Activated CD8-positive, alpha-beta T cell treated with anti-CD3 and anti-CD28 coated beads for 36 hours (primary cell): ENCODE measurements around the gene CAPN1. TPM values are rescaled to one million over a fixed set of nuclear protein-coding genes. Genes with fewer than 3 reads are reported as not detected.
"Not testable (repeated sequence)": the region's sequence is repeated elsewhere in the genome, so short reads cannot be mapped to it uniquely, and the experiment has no call there.

Source experiments
- ATAC-seq: fragments of 200-7000 bp; cut with Tn5 transposase; one replicate; pipeline ENCODE4 v1.10.0; 2021; ENCODE audit warnings: mild to moderate bottlenecking, moderate library complexity
- CTCF ChIA-PET: fragments of 350-600 bp; sonication (Branson Sonifier 250); formaldehyde crosslinking; loops from one replicate; lab custom pipeline; 2021; ENCODE audit warnings: antibody characterized with exemption; lab: Charles Lee
- POLR2A ChIA-PET: fragments of 350-600 bp; sonication (Branson Sonifier 250); formaldehyde crosslinking; loops from one replicate; lab custom pipeline; 2021; ENCODE audit warnings: antibody characterized with exemption; lab: Charles Lee
- DNase-seq: peaks from one replicate; pipeline ENCODE4 v3.0.0-alpha.2; 2020
- H3K27ac Mint-ChIP-seq: one replicate; pipeline ENCODE4 v1.8.0; 2021; ENCODE audit warnings: mild to moderate bottlenecking, mixed read lengths
- H3K27me3 Mint-ChIP-seq: one replicate; pipeline ENCODE4 v1.8.0; 2021; ENCODE audit warnings: mixed read lengths
- H3K36me3 Mint-ChIP-seq: one replicate; pipeline ENCODE4 v1.8.0; 2021; ENCODE audit warnings: low read depth, mixed read lengths
- H3K4me1 Mint-ChIP-seq: one replicate; pipeline ENCODE4 v1.8.0; 2021; ENCODE audit warnings: low read depth, mixed read lengths
- H3K4me3 Mint-ChIP-seq: one replicate; pipeline ENCODE4 v1.8.0; 2021; ENCODE audit warnings: mild to moderate bottlenecking, moderate library complexity, mixed read lengths
- H3K9me3 Mint-ChIP-seq: one replicate; pipeline ENCODE4 v1.8.0; 2021; ENCODE audit warnings: mixed read lengths
- intact Hi-C: fragments of 100-400 bp; cut with micrococcal nuclease; formaldehyde crosslinking; loops from one replicate; pipeline ENCODE4 v1.10.0; 2022
- total RNA-seq, 2 experiments: library from RNA; stranded (reverse); gene quantifications; one replicate each; pipeline ENCODE4 v1.2.3, GENCODE V29; 2021
- TF ChIP-seq, protein P1 (sequence below): fragments of 200-600 bp; IDR thresholded peaks from one replicate; pipeline ENCODE4 v1.8.0; 2022; ENCODE audit warnings: antibody characterized with exemption, mild to moderate bottlenecking

Gene CAPN1
- total RNA-seq, 2 experiments from 2014 or later, result 72.6 to 74.7 TPM

DNA sequence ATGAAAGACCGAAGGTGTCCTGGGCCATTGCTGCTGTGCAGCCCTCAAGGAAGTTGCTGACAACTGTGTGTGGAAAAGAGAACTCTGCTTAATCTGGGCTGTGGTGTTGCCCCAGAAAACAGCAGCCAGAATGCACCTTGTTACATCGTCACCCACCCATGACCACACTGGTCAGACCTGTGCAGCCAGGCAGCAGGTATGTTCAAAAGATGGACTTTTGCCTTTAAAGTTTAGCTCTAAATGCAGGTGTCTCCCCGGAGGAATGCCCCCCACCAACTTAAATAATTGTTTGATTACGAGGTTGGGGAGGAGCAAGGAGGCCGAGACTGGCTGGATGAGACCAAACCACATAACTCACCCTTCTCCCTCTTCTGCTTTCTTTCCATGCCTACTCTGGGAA is 64.8 kb downstream of the CAPN1 start:
- CTCF ChIA-PET, result interaction anchor here (1.1 to 6.4 kb wide), 4 partner anchors 21 to 83 kb away, joined by 3 to 34 read pairs (median 7); partner anchors contain the start of gene CDC42EP2
- H3K36me3 Mint-ChIP-seq, result no peaks in the 10 kb centered on the region
- DNase-seq, result no peak
- no peaks in the 10 kb centered on the region for H3K4me1 Mint-ChIP-seq
- POLR2A ChIA-PET, result interaction anchor here (1.1 to 1.6 kb wide), 2 partner anchors 15 to 16 kb away, joined by 3 to 5 read pairs; partner anchors contain the start of gene POLA2
- H3K27me3 Mint-ChIP-seq, result no peaks in the 10 kb centered on the region
- no peak for ATAC-seq
- H3K4me3 Mint-ChIP-seq, result no peak overlapping the region
- no peak overlapping the region for H3K27ac Mint-ChIP-seq
- intact Hi-C loops, result no loop called here
- peaks cover 5% of the 10 kb centered on the region for H3K9me3 Mint-ChIP-seq
- TF ChIP-seq, protein P1, sequence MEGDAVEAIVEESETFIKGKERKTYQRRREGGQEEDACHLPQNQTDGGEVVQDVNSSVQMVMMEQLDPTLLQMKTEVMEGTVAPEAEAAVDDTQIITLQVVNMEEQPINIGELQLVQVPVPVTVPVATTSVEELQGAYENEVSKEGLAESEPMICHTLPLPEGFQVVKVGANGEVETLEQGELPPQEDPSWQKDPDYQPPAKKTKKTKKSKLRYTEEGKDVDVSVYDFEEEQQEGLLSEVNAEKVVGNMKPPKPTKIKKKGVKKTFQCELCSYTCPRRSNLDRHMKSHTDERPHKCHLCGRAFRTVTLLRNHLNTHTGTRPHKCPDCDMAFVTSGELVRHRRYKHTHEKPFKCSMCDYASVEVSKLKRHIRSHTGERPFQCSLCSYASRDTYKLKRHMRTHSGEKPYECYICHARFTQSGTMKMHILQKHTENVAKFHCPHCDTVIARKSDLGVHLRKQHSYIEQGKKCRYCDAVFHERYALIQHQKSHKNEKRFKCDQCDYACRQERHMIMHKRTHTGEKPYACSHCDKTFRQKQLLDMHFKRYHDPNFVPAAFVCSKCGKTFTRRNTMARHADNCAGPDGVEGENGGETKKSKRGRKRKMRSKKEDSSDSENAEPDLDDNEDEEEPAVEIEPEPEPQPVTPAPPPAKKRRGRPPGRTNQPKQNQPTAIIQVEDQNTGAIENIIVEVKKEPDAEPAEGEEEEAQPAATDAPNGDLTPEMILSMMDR, result no peak

DNA sequence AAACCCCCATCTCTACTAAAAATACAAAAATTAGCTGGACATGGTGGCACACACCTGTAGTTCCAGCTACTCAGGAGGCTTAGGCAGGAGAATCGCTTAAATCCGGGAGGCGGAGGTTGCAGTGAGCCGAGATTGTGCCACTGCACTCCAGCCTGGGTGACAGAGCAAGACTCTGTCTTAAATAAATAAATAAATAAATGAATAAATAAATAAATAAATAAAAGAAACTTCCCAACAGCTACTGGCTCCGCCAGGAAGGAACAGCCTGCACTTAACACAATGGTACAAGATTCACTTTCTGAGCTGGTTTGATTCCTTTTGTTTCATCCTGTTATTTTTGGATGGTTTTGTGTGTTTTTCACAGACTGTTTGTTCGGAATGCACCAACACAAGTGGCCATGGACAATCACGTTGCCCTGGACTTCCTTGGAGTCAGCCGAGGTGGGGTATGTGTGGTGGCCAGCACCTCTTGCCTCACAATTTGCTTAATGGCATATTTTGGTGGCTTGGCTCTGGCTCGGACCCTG is 66.5 kb downstream of the CAPN1 start:
- CTCF ChIA-PET, result interaction anchor here (0.8 to 6.4 kb wide), 4 partner anchors 11 to 68 kb away, joined by 3 to 34 read pairs (median 6); partner anchors contain the start of gene CDC42EP2
- ATAC-seq, H3K27ac Mint-ChIP-seq, H3K27me3 Mint-ChIP-seq, H3K36me3 Mint-ChIP-seq, H3K4me3 Mint-ChIP-seq, DNase-seq, H3K9me3 Mint-ChIP-seq, intact Hi-C loops, H3K4me1 Mint-ChIP-seq, POLR2A ChIA-PET: not testable (repeated sequence)

DNA sequence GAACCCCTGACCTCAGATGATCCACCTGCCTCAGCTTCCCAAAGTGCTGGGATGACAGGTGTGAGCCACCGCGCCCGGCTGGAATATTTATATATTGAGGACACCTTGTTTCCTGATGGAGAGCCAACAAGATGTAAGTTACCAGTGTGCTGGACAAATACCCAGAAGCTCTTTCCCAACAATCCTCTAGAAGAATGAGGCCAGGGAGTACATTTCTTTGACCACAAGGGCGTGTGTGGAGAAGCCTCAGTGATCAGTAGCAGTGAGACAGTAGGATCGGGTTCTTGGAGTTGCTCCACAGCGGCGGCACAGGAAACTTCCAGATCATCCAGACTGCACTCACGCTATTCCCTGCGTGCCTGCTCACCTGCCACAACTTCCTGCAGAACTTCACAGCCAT is 69.7 kb downstream of the CAPN1 start:
- Mint-ChIP-seq H3K36me3 (no peaks in the 10 kb centered on the region), H3K4me1 (no peaks in the 10 kb centered on the region), H3K4me3 (no peak overlapping the region), H3K27ac (no peak overlapping the region), H3K9me3 (no peaks in the 10 kb centered on the region), H3K27me3 (peaks cover 7% of the 10 kb centered on the region)
- ATAC-seq, result no peak
- CTCF ChIA-PET, result interaction anchor here (0.8 to 6.4 kb wide), 12 partner anchors 8 to 403 kb away, joined by 3 to 34 read pairs (median 4); partner anchors contain the start of genes CDC42EP2 and POLA2
- TF ChIP-seq, protein P1, result no peak
- intact Hi-C loops, result loop anchor here (10.0 kb wide), 1 partner anchor 47 kb away; no protein-coding TSS in a partner anchor
- no peak for DNase-seq
- POLR2A ChIA-PET, result interaction anchor here (0.6 to 2.1 kb wide), 2 partner anchors 11 to 28 kb away, joined by 3 to 9 read pairs; partner anchors contain the start of gene POLA2

DNA sequence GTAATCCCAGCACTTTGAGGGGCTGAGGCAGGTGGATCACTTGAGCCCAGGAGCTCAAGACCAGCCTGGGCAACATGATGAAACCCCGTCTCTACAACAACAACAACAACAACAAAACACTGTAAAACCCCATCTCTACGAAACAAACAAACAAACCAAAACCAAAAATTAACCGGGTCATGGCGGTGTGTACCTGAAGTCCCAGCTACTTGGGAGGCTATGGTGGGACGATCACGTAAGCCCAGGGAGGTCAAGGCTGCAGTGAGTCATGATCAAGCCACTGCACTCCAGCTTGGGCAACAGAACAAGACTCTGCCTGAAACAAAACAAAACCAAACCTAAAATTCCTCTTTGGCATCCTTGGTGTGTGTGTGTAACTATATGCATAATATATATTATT is 73.0 kb downstream of the CAPN1 start:
- Mint-ChIP-seq H3K36me3 (no peaks in the 10 kb centered on the region), H3K9me3 (no peaks in the 10 kb centered on the region), H3K4me3 (no peak overlapping the region), H3K4me1 (no peaks in the 10 kb centered on the region), H3K27ac (no peak overlapping the region), H3K27me3 (peaks cover 7% of the 10 kb centered on the region)
- ChIA-PET POLR2A (no interaction called here), CTCF (interaction anchor here (1.1 to 1.2 kb wide), 2 partner anchors 29 to 51 kb away, joined by 3 to 6 read pairs; no protein-coding TSS in a partner anchor)
- TF ChIP-seq, protein P1, result no peak
- intact Hi-C loops, result loop anchor here (10.0 kb wide), 1 partner anchor 50 kb away; no protein-coding TSS in a partner anchor
- ATAC-seq (no peak), DNase-seq (no peak)

DNA sequence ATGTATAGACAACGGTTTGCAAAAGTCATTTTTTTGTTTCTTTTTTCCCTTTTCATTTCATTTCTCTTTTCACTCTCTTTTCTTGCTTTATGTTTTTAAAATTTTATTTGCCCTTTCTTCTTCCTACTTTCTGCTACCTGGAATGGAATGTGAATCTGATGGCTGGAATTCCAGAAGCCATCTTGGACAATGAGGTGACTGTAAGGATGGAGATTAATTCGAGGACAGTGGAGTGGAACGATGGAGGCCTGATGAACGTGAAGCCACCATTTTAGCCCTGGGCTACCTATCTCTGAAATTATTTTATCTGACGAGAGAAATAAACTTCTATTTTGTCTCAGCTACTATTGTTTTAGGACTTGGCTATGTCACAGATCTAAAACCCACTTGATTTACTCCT is 77.3 kb downstream of the CAPN1 start:
- H3K27ac Mint-ChIP-seq, result no peak overlapping the region
- DNase-seq (no peak), ATAC-seq (no peak)
- peaks cover 19% of the 10 kb centered on the region for H3K4me1 Mint-ChIP-seq
- H3K9me3 Mint-ChIP-seq, result no peaks in the 10 kb centered on the region
- peaks cover 14% of the 10 kb centered on the region for H3K36me3 Mint-ChIP-seq
- POLR2A ChIA-PET, result interaction anchor here (0.6 to 1.7 kb wide), 2 partner anchors 14 to 107 kb away, joined by 3 to 4 read pairs; no protein-coding TSS in a partner anchor
- intact Hi-C loops, result loop anchor here (10.0 kb wide), 1 partner anchor 54 kb away; no protein-coding TSS in a partner anchor
- H3K27me3 Mint-ChIP-seq, result peaks cover 1% of the 10 kb centered on the region
- CTCF ChIA-PET, result interaction anchor here (0.8 to 2.6 kb wide), 6 partner anchors 9 to 149 kb away, joined by 3 to 7 read pairs (median 3); no protein-coding TSS in a partner anchor
- no peak overlapping the region for H3K4me3 Mint-ChIP-seq
- TF ChIP-seq, protein P1, result no peak
